NCI-H187 treated with DMSO at 0.1 percent for 48 hours (cell line): Measurements from ENCODE around the gene ANKS3.

Experiments used
- DNase-seq: peaks from one replicate; lab custom pipeline; 2025; lab: John Stamatoyannopoulos, UW

The ANKS3 gene

DNA sequence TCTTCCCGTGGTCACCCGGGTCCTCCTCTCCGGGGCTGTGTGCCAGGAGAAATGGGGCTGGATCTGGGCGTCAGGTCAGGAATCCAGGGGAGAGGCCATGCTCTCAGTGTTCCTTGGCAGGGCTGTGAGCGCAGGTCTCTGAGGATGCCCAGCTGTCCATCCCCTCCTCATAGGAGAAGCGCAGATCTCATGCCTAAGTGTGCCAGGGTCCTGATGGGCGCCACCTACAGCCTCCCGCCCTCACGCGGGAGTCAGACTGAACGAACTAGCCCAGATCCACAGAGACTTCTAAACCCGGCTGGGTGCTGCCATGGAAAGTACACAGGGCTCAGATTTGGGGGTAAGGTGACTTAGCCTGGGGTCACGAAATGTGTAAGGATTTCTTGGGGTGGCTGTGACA is 85.2 kb downstream of the ANKS3 start:
- no peak for DNase-seq

DNA sequence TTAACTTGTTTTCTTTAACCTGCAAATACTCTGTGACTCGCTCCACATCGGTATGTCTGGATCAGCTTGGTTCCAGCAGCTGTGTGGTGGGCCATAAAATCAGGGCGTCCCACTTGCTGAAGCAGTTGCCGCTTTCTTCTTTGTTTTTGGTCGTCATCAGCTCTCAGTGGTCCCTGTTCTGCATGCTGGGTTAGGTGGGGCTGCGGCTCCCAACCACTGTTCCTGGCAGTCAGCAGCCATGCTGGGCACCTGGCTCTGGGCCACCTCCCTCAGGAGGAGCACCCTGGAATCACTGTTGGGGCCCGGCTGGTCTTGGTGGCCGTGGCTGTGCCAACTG is 86.5 kb downstream of the ANKS3 start:
- DNase-seq = no peak

- DNase-seq = no peak
Observed at GRCh38 chr16:4646773-4647643, 87.1 kb downstream of the ANKS3 start.
